HCT116 (cell line): Measurements from ENCODE around the gene CNTD1. TPM values are rescaled to one million over a fixed set of nuclear protein-coding genes. Genes with fewer than 3 reads are reported as not detected.

Source experiments
- ATAC-seq: fragments of 200-7000 bp; cut with Tn5 transposase; 2 replicates; pipeline ENCODE4 v1.9.1; 2020; ENCODE audit warnings: mild to moderate bottlenecking, moderate library complexity
- BruUV-seq: library from RNA; stranded (reverse); fragments of 400-500 nt; replicated peaks from 2 replicates; lab custom pipeline; 2021; lab: Mats Ljungman, UMichigan
- CTCF ChIA-PET: fragments of 300-600 bp; sonication (Branson Sonifier 250); formaldehyde crosslinking; loops from one replicate; lab custom pipeline; 2021; ENCODE audit warnings: antibody characterized with exemption; lab: Charles Lee
- POLR2A ChIA-PET: fragments of 300-600, 350-600 bp; sonication (Branson Sonifier 250); formaldehyde crosslinking; loops from one replicate; lab custom pipeline; 2021; ENCODE audit warnings: antibody characterized with exemption; lab: Charles Lee
- RAD21 ChIA-PET, 2 experiments: fragments of 300-600 bp; sonication (Branson Sonifier 250); formaldehyde crosslinking; loops; one replicate each; lab custom pipeline; 2023; ENCODE audit warnings: low total read pairs in 2 of 2; ENCODE audit not compliant: uncharacterized antibody in 2 of 2, unreplicated experiment in 2 of 2, low non-redundant PET in 1 of 2; lab: Charles Lee
- DNase-seq: peaks from one replicate; pipeline ENCODE4 v3.0.0-alpha.2; 2010; ENCODE audit warnings: low read depth, low spot score
- H2AFZ ChIP-seq: fragments of 200-600 bp; shearing (Covaris generic), sonication (generic); 2 replicates; pipeline ENCODE4 v1.6.1; 2017; ENCODE audit warnings: low read depth, mixed run types, mixed read lengths, antibody characterized with exemption, low read length; ENCODE audit not compliant: poor library complexity, severe bottlenecking
- H3K27ac ChIP-seq: 2 replicates; pipeline ENCODE4 v1.5.1; 2012; ENCODE audit warnings: low read depth, low read length
- H3K27me3 ChIP-seq: fragments of 200-600 bp; sonication (generic); 2 replicates; pipeline ENCODE4 v1.6.1; 2016; ENCODE audit warnings: mixed run types, low read length, mixed read lengths; ENCODE audit not compliant: insufficient read depth
- H3K36me3 ChIP-seq, 2 experiments: fragments of 200-500 bp in 1 of 2; fragments of 200-600 bp in 1 of 2; sonication (Bioruptor generic) in 1 of 2; sonication (generic) in 1 of 2; 2 replicates each; pipeline versions ENCODE4 v1.5.1 to v1.6.1; 2014 to 2016; ENCODE audit warnings: low read length in 2 of 2, inconsistent platforms in 1 of 2, mixed read lengths in 1 of 2, mixed run types in 1 of 2; ENCODE audit not compliant: insufficient read depth in 2 of 2, control insufficient read depth in 1 of 2
- H3K4me1 ChIP-seq, 2 experiments: fragments of 200-600 bp in 1 of 2; sonication (generic) in 1 of 2; 2 replicates each; pipeline versions ENCODE4 v1.5.1 to v1.6.1; 2012 to 2017; ENCODE audit warnings: low read length in 2 of 2, inconsistent platforms in 1 of 2, mild to moderate bottlenecking in 1 of 2, mixed read lengths in 1 of 2, mixed run types in 1 of 2, moderate library complexity in 1 of 2; ENCODE audit not compliant: insufficient read depth in 2 of 2, control insufficient read depth in 1 of 2
- H3K4me2 ChIP-seq: fragments of 200-600 bp; sonication (generic); 2 replicates; pipeline ENCODE4 v1.6.1; 2017; ENCODE audit warnings: mixed run types, low read length, mixed read lengths
- H3K4me3 ChIP-seq, 2 experiments: fragments of 200-600 bp in 1 of 2; sonication (generic) in 1 of 2; replicated peaks in 1 of 2; 2 replicates each; pipeline ENCODE4 v1.5.1; 2011 to 2016; ENCODE audit warnings: low read length in 2 of 2, control low read depth in 1 of 2, low read depth in 1 of 2, mild to moderate bottlenecking in 1 of 2, mixed read lengths in 1 of 2, mixed run types in 1 of 2
- H3K79me2 ChIP-seq: fragments of 200-600 bp; sonication (generic); 2 replicates; pipeline ENCODE4 v1.6.1; 2017; ENCODE audit warnings: mild to moderate bottlenecking, mixed run types, low read length, moderate library complexity, mixed read lengths; ENCODE audit not compliant: insufficient read depth
- H3K9ac ChIP-seq: fragments of 200-600 bp; sonication (generic); 2 replicates; pipeline ENCODE4 v1.6.1; 2016; ENCODE audit warnings: low read length, mixed read lengths
- H3K9me2 ChIP-seq: fragments of 200-600 bp; sonication (generic), shearing (Covaris generic); 2 replicates; pipeline ENCODE4 v1.6.1; 2017; ENCODE audit warnings: mixed run types, mild to moderate bottlenecking, moderate library complexity; ENCODE audit not compliant: insufficient read depth
- H3K9me3 ChIP-seq, 2 experiments: fragments of 200-500 bp in 1 of 2; fragments of 200-600 bp in 1 of 2; sonication (Bioruptor generic) in 1 of 2; sonication (generic) in 1 of 2; 2 replicates each; pipeline ENCODE4 v1.6.1; 2014 to 2017; ENCODE audit warnings: low read length in 2 of 2, mixed read lengths in 2 of 2, inconsistent platforms in 1 of 2, low read depth in 1 of 2, mild to moderate bottlenecking in 1 of 2, mixed run types in 1 of 2, moderate library complexity in 1 of 2; ENCODE audit not compliant: control insufficient read depth in 1 of 2, insufficient read depth in 1 of 2
- H4K20me1 ChIP-seq: fragments of 200-600 bp; sonication (generic), shearing (Covaris generic); 2 replicates; pipeline ENCODE4 v1.6.1; 2017; ENCODE audit warnings: mixed run types, mild to moderate bottlenecking, moderate library complexity; ENCODE audit not compliant: insufficient read depth
- ATF3 ChIP-seq: IDR thresholded peaks from 2 replicates; pipeline ENCODE4 v1.6.1; 2012
- CBX3 ChIP-seq: IDR thresholded peaks from 2 replicates; pipeline ENCODE4 v1.6.1; 2012; ENCODE audit warnings: low read depth
- CEBPB ChIP-seq: IDR thresholded peaks from 2 replicates; pipeline ENCODE4 v1.6.1; 2012; ENCODE audit warnings: low read depth
- CTCF ChIP-seq, 3 experiments: fragments of 200-600 bp in 1 of 3; sonication (generic) in 1 of 3; IDR thresholded peaks in 2 of 3; conservative IDR thresholded peaks in 1 of 3; 2 replicates each; pipeline ENCODE4 v1.5.1; 2012 to 2017; ENCODE audit warnings: low read depth in 2 of 3, low read length in 2 of 3, antibody characterized with exemption in 1 of 3, borderline replicate concordance in 1 of 3, control low read depth in 1 of 3, mild to moderate bottlenecking in 1 of 3, mixed read lengths in 1 of 3, mixed run types in 1 of 3, moderate library complexity in 1 of 3; ENCODE audit not compliant: insufficient read depth in 1 of 3
- EGR1 ChIP-seq: IDR thresholded peaks from 2 replicates; pipeline ENCODE4 v1.6.1; 2012; ENCODE audit warnings: low read depth
- ELF1 ChIP-seq: IDR thresholded peaks from 2 replicates; pipeline ENCODE4 v1.6.1; 2012; ENCODE audit warnings: low read depth, borderline replicate concordance
- EZH2 ChIP-seq: fragments of 200-600 bp; sonication (generic); IDR thresholded peaks from 2 replicates; pipeline ENCODE4 v1.6.1; 2017; ENCODE audit warnings: antibody characterized with exemption, mixed run types
- EZH2phosphoT487 ChIP-seq: fragments of 200-600 bp; IDR thresholded peaks from 2 replicates; pipeline ENCODE4 v1.6.1; 2018; ENCODE audit warnings: antibody characterized with exemption, borderline replicate concordance
- FOSL1 ChIP-seq: IDR thresholded peaks from 2 replicates; pipeline ENCODE4 v1.6.1; 2012; ENCODE audit warnings: low read depth
- JUND ChIP-seq: IDR thresholded peaks from 2 replicates; pipeline ENCODE4 v1.6.1; 2012
- POLR2A ChIP-seq: IDR thresholded peaks from 2 replicates; pipeline ENCODE4 v1.7.0; 2011; ENCODE audit warnings: borderline replicate concordance; ENCODE audit not compliant: insufficient read depth, insufficient read length; ENCODE audit errors: extremely low read depth
- POLR2AphosphoS5 ChIP-seq: IDR thresholded peaks from 2 replicates; pipeline ENCODE4 v1.6.1; 2011; ENCODE audit warnings: mild to moderate bottlenecking, low read depth, low read length, moderate library complexity
- RAD21 ChIP-seq: IDR thresholded peaks from 2 replicates; pipeline ENCODE4 v1.6.1; 2012; ENCODE audit warnings: low read depth, mild to moderate bottlenecking
- SP1 ChIP-seq: IDR thresholded peaks from 2 replicates; pipeline ENCODE4 v1.6.1; 2012; ENCODE audit warnings: low read depth
- SRF ChIP-seq: IDR thresholded peaks from 2 replicates; pipeline ENCODE4 v1.6.1; 2012; ENCODE audit warnings: low read depth
- YY1 ChIP-seq: IDR thresholded peaks from 2 replicates; pipeline ENCODE4 v1.6.1; 2011; ENCODE audit warnings: low read length, low read depth, moderate library complexity, mild to moderate bottlenecking; ENCODE audit not compliant: insufficient replicate concordance; ENCODE audit errors: extremely low read depth
- ZBTB33 ChIP-seq: IDR thresholded peaks from 2 replicates; pipeline ENCODE4 v1.6.1; 2011; ENCODE audit warnings: mild to moderate bottlenecking, low read length, moderate library complexity; ENCODE audit not compliant: insufficient replicate concordance; ENCODE audit errors: extremely low read depth
- ZFX ChIP-seq: fragments of 450-650 bp; IDR thresholded peaks from 2 replicates; pipeline ENCODE4 v1.6.1; 2017
- ZNF274 ChIP-seq: fragments of 200-500 bp; sonication (Bioruptor generic); IDR thresholded peaks from 2 replicates; pipeline ENCODE4 v1.6.1; 2014; ENCODE audit warnings: mild to moderate bottlenecking, low read depth, low read length, inconsistent platforms
- intact Hi-C: fragments of 100-400 bp; cut with micrococcal nuclease; formaldehyde crosslinking; loops from 2 replicates; pipeline ENCODE4 v1.10.0; 2022
- total RNA-seq: library from RNA; stranded (reverse); gene quantifications from one replicate; pipeline ENCODE4 v1.2.1, GENCODE V29; 2021; ENCODE audit not compliant: unreplicated experiment
- TF ChIP-seq, protein P1 (sequence below): IDR thresholded peaks from 2 replicates; pipeline ENCODE4 v1.6.1; 2012; ENCODE audit warnings: low read depth

The CNTD1 gene
- total RNA-seq, 1 experiment from 2014 or later = not detected

DNA sequence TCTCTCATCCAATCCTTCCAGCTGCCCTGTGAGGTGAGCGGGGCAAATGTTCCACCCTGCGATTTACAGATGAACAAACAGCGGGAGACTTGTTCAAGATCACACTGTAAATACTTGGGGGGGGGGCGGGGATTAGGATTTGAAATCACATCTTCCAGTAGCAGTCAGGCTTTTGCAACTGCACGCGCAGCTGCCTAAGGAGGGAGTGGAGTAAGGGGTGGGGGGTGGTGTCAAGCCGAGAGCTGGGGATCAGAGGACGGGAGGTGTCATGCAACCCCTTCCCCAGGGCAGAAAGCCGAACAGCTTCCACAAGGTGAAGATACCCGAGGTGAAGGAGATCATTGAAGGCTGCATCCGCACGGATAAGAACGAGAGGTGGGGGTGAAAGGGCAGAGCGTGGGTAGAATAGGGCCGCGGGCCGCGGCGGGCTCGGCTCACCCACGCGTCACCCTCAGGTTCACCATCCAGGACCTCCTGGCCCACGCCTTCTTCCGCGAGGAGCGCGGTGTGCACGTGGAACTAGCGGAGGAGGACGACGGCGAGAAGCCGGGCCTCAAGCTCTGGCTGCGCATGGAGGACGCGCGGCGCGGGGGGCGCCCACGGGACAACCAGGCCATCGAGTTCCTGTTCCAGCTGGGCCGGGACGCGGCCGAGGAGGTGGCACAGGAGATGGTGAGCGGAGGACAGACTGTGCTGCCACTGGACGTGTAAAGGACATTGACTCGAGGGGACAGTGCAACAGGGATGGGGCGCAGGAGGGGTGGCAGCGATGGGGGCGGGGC lies 13.7 kb upstream of the CNTD1 start:
- intact Hi-C loops = no loop called here
- ChIA-PET CTCF (interaction anchor here (1.3 kb wide), 1 partner anchor 39 kb away, joined by 3 read pairs; the partner anchor contains the start of gene BECN1), RAD21 (no interaction called here), POLR2A (no interaction called here)
- no peaks in the 10 kb centered on the region for H3K27me3 ChIP-seq
- no TSS peak for BruUV-seq
- no peak overlapping the region for H2AFZ ChIP-seq
- DNase-seq (no peak), ATAC-seq (no peak)
- no peak for TF ChIP-seq ZNF274
- TF ChIP-seq EGR1 = no peak
- TF ChIP-seq YY1 = no peak
- TF ChIP-seq POLR2A = no peak
- TF ChIP-seq RAD21 = no peak
- TF ChIP-seq SP1 = no peak
- TF ChIP-seq JUND = no peak
- TF ChIP-seq FOSL1 = no peak
- no peak for TF ChIP-seq ZFX
- TF ChIP-seq CTCF (IDR thresholded peaks at IDR 0.05 in 2 of 3, conservative IDR thresholded peaks at IDR 0.05 in 1 of 3; ENCODE audit: borderline replicate concordance in 1 of 3, insufficient read depth in 1 of 3, low read depth in 2 of 3, low read length in 2 of 3) = no peak
- no peak for TF ChIP-seq CEBPB
- TF ChIP-seq, protein P1, sequence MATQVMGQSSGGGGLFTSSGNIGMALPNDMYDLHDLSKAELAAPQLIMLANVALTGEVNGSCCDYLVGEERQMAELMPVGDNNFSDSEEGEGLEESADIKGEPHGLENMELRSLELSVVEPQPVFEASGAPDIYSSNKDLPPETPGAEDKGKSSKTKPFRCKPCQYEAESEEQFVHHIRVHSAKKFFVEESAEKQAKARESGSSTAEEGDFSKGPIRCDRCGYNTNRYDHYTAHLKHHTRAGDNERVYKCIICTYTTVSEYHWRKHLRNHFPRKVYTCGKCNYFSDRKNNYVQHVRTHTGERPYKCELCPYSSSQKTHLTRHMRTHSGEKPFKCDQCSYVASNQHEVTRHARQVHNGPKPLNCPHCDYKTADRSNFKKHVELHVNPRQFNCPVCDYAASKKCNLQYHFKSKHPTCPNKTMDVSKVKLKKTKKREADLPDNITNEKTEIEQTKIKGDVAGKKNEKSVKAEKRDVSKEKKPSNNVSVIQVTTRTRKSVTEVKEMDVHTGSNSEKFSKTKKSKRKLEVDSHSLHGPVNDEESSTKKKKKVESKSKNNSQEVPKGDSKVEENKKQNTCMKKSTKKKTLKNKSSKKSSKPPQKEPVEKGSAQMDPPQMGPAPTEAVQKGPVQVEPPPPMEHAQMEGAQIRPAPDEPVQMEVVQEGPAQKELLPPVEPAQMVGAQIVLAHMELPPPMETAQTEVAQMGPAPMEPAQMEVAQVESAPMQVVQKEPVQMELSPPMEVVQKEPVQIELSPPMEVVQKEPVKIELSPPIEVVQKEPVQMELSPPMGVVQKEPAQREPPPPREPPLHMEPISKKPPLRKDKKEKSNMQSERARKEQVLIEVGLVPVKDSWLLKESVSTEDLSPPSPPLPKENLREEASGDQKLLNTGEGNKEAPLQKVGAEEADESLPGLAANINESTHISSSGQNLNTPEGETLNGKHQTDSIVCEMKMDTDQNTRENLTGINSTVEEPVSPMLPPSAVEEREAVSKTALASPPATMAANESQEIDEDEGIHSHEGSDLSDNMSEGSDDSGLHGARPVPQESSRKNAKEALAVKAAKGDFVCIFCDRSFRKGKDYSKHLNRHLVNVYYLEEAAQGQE = no peak
- no peak for TF ChIP-seq ATF3
- no peak for TF ChIP-seq EZH2
- no peak for TF ChIP-seq POLR2AphosphoS5
- no peak for TF ChIP-seq CBX3
- TF ChIP-seq SRF = no peak
- no peak for TF ChIP-seq EZH2phosphoT487
- no peak for TF ChIP-seq ZBTB33
- TF ChIP-seq ELF1 = no peak
- H3K4me3 ChIP-seq = no peak overlapping the region
- H3K4me1 ChIP-seq = peaks cover 3 to 20% of the 10 kb centered on the region in 2 experiments; a peak in 3 of 4 replicates
- H4K20me1 ChIP-seq = no peaks in the 10 kb centered on the region
- no peaks in the 10 kb centered on the region for H3K9me3 ChIP-seq
- H3K36me3 ChIP-seq = no peaks in the 10 kb centered on the region
- no peak overlapping the region for H3K27ac ChIP-seq
- no peak overlapping the region for H3K9ac ChIP-seq
- H3K9me2 ChIP-seq = no peaks in the 10 kb centered on the region
- no peak overlapping the region for H3K4me2 ChIP-seq
- no peaks in the 10 kb centered on the region for H3K79me2 ChIP-seq
